ENCODE data around the gene COG2.
"Not testable (repeated sequence)": the region's sequence is repeated elsewhere in the genome, so short reads cannot be mapped to it uniquely, and the experiment has no call there.

COG2 gene

GRCh38 chr1:230703679-230704385 lies 61.6 kb downstream of the COG2 start:
- DNase-seq, result no peak

- no peak for DNase-seq
Measured at GRCh38 chr1:230704830-230705229, 62.5 kb downstream of the COG2 start.

GRCh38 chr1:230705289-230706019 lies 63.2 kb downstream of the COG2 start:
- DNase-seq, result no peak

- DNase-seq, result no peak
Measured at GRCh38 chr1:230706020-230706699, 63.9 kb downstream of the COG2 start.

- DNase-seq, result no peak
Measured at GRCh38 chr1:230706887-230707731, 64.8 kb downstream of the COG2 start.

- DNase-seq, result no peak
Measured at GRCh38 chr1:230707732-230708630, 65.7 kb downstream of the COG2 start.

GRCh38 chr1:230708631-230709580 lies 66.6 kb downstream of the COG2 start:
- no peak for DNase-seq

- DNase-seq, result no peak
Measured at GRCh38 chr1:230709619-230710542, 67.6 kb downstream of the COG2 start.

GRCh38 chr1:230710543-230710904 lies 68.2 kb downstream of the COG2 start:
- no peak for DNase-seq

GRCh38 chr1:230711245-230711644 lies 69.0 kb downstream of the COG2 start:
- no peak for DNase-seq

GRCh38 chr1:230712470-230712942 lies 70.2 kb downstream of the COG2 start:
- DNase-seq, result no peak

GRCh38 chr1:230713138-230713537 lies 70.9 kb downstream of the COG2 start:
- DNase-seq, result no peak

- DNase-seq, result no peak
Measured at GRCh38 chr1:230713547-230713914, 71.2 kb downstream of the COG2 start.

GRCh38 chr1:230713915-230714764 lies 71.9 kb downstream of the COG2 start, which contains the start of gene AGT:
Gene AGT (minus strand): TSS chr1:230714122. CDS start chr1:230710823, 3,299 bp downstream.
- no peak for DNase-seq

GRCh38 chr1:230715510-230715909 lies 73.2 kb downstream of the COG2 start:
- DNase-seq, result no peak

GRCh38 chr1:230716453-230716852 lies 74.2 kb downstream of the COG2 start:
- not testable (repeated sequence) for DNase-seq

GRCh38 chr1:230717251-230717650 lies 75.0 kb downstream of the COG2 start:
- DNase-seq, result no peak

GRCh38 chr1:230721849-230722522 lies 79.7 kb downstream of the COG2 start:
- DNase-seq, result not testable (repeated sequence)

All from activated CD8-positive, alpha-beta memory T cell treated with anti-CD3 and anti-CD28 coated beads, Interleukin-2, amount 50 U/mL, for 48 hours (primary cell).